Head of caudate nucleus (tissue), 42 donors: Measurements from ENCODE around the gene DYSF.

Experiments used
- DNase-seq, 42 donors: peaks; one replicate each; pipeline versions ENCODE4 v3.0.0 to v3.0.0-alpha.2; 2020 to 2021; ENCODE audit warnings: mixed read lengths in 7 of 42
- intact Hi-C: fragments of 100-400 bp; cut with DNase I; formaldehyde crosslinking; loops from one replicate; pipeline ENCODE4 v1.15.0; 2022

Gene DYSF

GRCh38 chr2:71557321-71557720 lies 104.0 kb downstream of the DYSF start:
- DNase-seq = no peak

GRCh38 chr2:71558300-71559051 lies 105.1 kb downstream of the DYSF start:
- intact Hi-C loops = loop anchor here (10.0 kb wide), 1 partner anchor 366 kb away; no protein-coding TSS in a partner anchor

More at GRCh38 chr2:71557321-71557720, 104.0 kb downstream of the DYSF start:
- intact Hi-C loops = loop anchor here (10.0 kb wide), 1 partner anchor 367 kb away; no protein-coding TSS in a partner anchor

GRCh38 chr2:71559080-71559827 lies 105.9 kb downstream of the DYSF start:
- DNase-seq = no peak
- intact Hi-C loops = loop anchor here (10.0 kb wide), 1 partner anchor 366 kb away; no protein-coding TSS in a partner anchor

More at GRCh38 chr2:71558300-71559051, 105.1 kb downstream of the DYSF start:
- no peak for DNase-seq

- intact Hi-C loops = loop anchor here (10.0 kb wide), 1 partner anchor 365 kb away; no protein-coding TSS in a partner anchor
- DNase-seq = no peak
Observed at GRCh38 chr2:71559828-71560637, 106.7 kb downstream of the DYSF start.

- DNase-seq = no peak
- intact Hi-C loops = no loop called here
Observed at GRCh38 chr2:71560638-71561011, 107.3 kb downstream of the DYSF start.

GRCh38 chr2:71561441-71562267 lies 108.3 kb downstream of the DYSF start:
- intact Hi-C loops = no loop called here
- DNase-seq = no peak

- intact Hi-C loops = no loop called here
Observed at GRCh38 chr2:71562518-71562917, 109.2 kb downstream of the DYSF start.

GRCh38 chr2:71563872-71564271 lies 110.5 kb downstream of the DYSF start:
- peak in 1 of 42 donors; percentile 2 for DNase-seq

More at GRCh38 chr2:71562518-71562917, 109.2 kb downstream of the DYSF start:
- no peak for DNase-seq

GRCh38 chr2:71564361-71564760 lies 111.0 kb downstream of the DYSF start:
- peak in 1 of 42 donors; percentile 0 for DNase-seq
- intact Hi-C loops = no loop called here

More at GRCh38 chr2:71563872-71564271, 110.5 kb downstream of the DYSF start:
- intact Hi-C loops = no loop called here

GRCh38 chr2:71564790-71565189 lies 111.4 kb downstream of the DYSF start:
- DNase-seq = no peak
- intact Hi-C loops = no loop called here

GRCh38 chr2:71566372-71566771 lies 113.0 kb downstream of the DYSF start:
- intact Hi-C loops = no loop called here
- no peak for DNase-seq

- intact Hi-C loops = no loop called here
- no peak for DNase-seq
Observed at GRCh38 chr2:71567625-71568024, 114.3 kb downstream of the DYSF start.

- intact Hi-C loops = no loop called here
- no peak for DNase-seq
Observed at GRCh38 chr2:71568103-71568502, 114.7 kb downstream of the DYSF start.

GRCh38 chr2:71570511-71570910 lies 117.2 kb downstream of the DYSF start:
- intact Hi-C loops = no loop called here
- no peak for DNase-seq

GRCh38 chr2:71570951-71571460 lies 117.6 kb downstream of the DYSF start:
- intact Hi-C loops = no loop called here
- DNase-seq = no peak

GRCh38 chr2:71571945-71572344 lies 118.6 kb downstream of the DYSF start:
- intact Hi-C loops = no loop called here
- DNase-seq = no peak

- peak; percentile 42 to 94 (median 86) for DNase-seq
- intact Hi-C loops = loop anchor here (1.0 kb wide), 1 partner anchor 20 kb away; no protein-coding TSS in a partner anchor
Observed at GRCh38 chr2:71575966-71576365, 122.6 kb downstream of the DYSF start.

- peak; percentile 23 to 91 (median 76) for DNase-seq
- intact Hi-C loops = loop anchor here (1.0 kb wide), 1 partner anchor 20 kb away; no protein-coding TSS in a partner anchor
Observed at GRCh38 chr2:71576541-71576940, 123.2 kb downstream of the DYSF start.
